GM21737 (cell line): ENCODE measurements around the gene GRB10.

Source experiments
- ATAC-seq: cut with Tn5 transposase; IDR thresholded peaks from one replicate; pipeline ENCODE4 v1.9.1; 2021; ENCODE audit warnings: mild to moderate bottlenecking, moderate library complexity; ENCODE audit not compliant: unreplicated experiment

The GRB10 gene

DNA sequence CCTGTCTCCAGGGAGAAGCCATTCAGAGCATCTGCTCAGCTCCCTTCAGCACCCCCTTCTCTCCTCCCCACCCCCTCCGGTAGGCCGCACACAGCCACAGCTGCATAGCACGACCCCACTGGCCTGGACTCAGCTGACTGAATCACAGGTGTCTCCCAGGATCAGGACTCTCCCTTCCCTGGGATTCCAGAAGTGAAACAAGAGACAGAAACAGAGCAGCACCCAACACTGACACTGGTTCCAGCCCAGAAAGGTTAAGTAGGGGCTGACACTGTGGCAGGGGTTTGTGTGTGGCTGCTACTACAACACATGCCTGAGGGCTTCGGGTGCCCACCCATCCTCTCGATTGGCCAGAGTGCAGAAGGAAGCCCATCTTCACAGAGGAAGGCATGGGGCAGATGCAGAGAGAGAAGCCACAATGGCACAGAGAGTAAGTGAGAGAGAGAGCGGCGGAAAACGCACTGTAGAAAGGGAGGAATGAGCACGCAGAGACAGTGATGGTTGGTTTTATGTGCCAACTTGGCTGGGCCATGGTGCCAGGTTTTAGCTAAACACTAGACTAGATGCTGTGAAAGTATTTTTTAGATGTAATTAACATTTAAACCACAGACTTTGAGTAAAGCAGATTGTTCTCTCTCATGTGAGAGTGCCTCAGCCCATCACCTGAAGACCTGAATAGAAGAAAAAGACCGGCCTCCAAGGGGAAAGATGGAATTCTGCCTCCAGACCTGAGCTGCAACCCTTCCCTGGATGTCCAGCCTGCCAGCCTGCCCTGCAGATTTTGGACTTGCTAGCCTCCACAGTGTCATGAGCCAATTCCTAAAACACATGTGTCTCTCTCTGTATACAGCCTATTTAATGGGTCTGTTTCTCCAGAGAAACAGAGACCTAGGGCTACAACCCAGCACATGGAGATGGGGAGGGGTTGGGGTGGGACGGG is 107.5 kb downstream of the GRB10 start:
- ATAC-seq, result no peak

- no peak for ATAC-seq
These were observed 108.4 kb downstream of the GRB10 start for GRCh38 chr7:50674299-50674698.

DNA sequence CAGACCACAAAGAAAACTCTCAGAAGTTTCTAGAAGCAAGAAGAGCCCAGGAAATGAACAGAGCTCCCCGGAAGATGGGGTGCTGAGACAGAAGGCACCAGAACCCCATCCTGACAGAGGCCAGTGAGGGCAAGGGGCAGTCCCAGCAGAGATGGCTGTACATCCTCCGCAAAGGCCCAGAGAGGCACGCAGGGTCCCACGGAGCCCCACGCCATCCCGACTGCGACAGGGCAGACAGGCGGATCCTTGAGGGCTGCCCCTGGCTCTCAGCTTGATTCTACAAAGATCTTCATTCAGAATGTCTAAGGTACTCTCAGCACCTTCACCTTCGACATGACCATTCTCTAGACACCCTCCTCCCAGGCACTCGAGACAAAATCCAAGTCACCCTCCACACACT is 109.6 kb downstream of the GRB10 start:
- ATAC-seq, result no peak

GRCh38 chr7:50672045-50672444 is 110.7 kb downstream of the GRB10 start:
- no peak for ATAC-seq

GRCh38 chr7:50671386-50671785 is 111.3 kb downstream of the GRB10 start:
- no peak for ATAC-seq

- ATAC-seq, result no peak
These were observed 112.8 kb downstream of the GRB10 start for GRCh38 chr7:50669890-50670289.

GRCh38 chr7:50667789-50668226 is 114.9 kb downstream of the GRB10 start:
- no peak for ATAC-seq

GRCh38 chr7:50667338-50667737 is 115.4 kb downstream of the GRB10 start:
- no peak for ATAC-seq

- ATAC-seq, result no peak
These were observed 116.6 kb downstream of the GRB10 start for GRCh38 chr7:50666124-50666496.

DNA sequence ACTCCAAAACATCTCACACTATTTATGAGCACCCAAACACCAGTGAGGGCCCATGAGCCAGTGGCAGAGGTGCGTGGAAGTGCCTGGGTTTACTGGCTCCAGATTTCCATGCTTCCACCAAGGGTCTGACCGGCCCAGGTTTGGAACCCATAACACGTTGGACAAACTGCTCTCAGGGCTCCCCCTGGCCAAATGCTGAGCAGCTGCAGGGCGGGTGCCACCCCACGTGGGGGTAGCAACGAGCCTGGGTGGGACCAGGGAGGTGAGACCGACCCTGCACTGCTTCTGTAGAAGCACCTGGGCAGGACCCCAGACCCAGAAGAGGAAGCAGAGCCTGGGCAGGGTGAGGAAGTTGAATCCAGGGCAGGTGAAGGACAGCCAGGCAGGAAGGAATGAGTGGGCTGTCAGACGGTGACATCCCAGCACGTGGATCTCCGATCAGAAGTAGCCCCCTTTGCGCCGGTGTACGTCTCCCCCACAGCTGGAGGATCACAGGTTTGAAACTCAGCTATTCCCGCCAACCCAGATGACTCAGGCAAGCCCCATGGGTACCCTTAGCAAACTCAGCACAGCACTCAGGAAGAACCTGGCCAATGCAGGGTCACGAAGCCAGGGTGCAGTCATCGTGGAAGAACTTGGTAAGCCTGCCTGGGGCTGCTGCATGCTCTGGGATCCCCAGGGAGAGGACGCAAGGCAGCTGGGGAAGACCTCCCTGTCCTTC is 117.1 kb downstream of the GRB10 start:
- no peak for ATAC-seq

DNA sequence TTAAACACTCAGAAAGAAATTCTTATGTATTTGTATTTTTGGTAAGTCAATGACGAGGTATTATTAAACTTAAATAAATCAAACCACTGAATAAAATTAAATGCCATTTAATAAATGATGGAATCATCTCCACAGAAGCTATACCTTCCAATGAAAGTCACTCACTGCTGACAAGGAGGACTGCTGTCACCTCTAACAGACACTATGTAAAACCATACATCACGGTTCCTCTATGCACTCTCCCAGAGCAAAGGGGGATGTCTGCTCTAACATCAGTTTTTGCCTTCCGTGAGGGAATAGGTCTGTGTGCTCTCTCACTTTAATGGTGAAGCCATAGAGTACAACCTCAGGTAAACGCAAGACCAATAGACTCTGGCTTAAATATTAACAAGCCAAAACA is 117.8 kb downstream of the GRB10 start:
- ATAC-seq, result no peak

DNA sequence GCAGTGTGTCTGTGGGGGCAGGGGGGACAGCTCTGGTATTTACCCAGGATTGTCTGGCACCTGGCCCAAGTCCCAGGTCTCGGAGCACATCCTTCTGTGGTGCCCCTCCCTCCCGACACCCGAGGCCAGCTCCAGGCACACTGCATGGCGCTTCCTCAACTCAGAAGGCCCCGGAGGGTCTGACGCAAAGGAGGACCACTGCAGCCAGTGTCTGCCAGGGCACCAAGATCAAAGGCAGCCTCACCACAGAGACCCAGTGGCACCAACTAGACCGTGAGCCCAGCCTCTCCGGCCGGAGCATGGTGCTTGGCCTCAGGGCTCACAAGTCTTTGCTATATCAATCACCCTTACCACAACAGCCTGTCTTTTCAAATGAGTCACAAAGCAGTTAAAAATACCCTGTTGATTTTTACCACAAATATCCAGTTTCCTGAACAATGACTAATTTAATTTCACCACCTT is 118.2 kb downstream of the GRB10 start:
- peak; percentile 47 for ATAC-seq

DNA sequence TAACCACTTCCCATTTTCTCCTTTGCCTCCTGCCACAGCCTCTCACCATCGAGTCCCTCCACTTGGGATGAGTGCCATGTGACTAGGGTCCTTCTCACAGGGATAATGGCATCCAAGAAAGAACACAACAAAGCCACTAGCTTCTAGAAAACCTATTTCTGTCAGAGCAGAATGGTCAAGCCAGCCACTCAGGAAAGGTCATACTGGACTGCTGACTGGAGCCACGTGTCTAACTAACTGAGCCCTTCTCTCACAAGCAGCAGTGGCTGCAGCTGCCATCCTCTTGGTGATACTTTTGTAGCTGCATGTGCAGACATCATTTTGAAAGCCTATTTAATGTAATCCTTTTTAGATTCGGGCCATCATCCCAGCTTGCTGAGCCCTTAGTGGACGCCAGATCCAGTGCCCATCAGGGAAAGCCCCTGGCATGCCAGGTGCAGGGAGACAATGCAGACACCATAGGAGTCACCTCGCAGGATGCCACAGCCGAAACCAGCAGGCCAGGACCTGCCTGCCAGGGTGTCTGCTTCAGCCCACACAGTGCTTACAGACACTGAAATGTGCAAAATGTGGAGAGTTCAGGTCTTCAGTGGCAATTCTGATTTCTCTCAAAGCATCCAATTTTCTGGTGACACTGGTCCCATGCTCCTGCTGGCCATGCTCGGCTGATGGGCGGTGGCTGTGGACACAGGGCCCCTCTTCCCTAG is 119.1 kb downstream of the GRB10 start:
- no peak for ATAC-seq

DNA sequence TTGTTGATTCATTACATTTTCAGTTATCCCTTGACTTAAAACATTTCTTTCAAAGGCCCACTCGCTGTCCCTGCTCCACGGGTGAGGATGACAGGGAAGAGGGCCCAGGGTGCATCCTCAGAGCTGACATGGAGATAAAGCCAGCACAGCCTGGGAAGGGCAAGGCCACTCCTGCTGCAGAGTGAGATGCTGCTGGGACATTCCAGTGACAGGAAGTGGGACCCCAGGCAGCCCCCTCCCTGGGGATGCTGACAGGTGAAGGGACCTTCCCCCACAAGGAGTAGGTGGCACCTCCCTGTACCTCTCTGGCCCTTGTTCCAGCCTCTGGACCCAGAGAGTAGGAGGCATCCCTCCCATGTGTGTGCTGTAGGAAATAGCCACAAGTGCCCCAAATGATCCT is 119.7 kb downstream of the GRB10 start:
- ATAC-seq, result no peak

DNA sequence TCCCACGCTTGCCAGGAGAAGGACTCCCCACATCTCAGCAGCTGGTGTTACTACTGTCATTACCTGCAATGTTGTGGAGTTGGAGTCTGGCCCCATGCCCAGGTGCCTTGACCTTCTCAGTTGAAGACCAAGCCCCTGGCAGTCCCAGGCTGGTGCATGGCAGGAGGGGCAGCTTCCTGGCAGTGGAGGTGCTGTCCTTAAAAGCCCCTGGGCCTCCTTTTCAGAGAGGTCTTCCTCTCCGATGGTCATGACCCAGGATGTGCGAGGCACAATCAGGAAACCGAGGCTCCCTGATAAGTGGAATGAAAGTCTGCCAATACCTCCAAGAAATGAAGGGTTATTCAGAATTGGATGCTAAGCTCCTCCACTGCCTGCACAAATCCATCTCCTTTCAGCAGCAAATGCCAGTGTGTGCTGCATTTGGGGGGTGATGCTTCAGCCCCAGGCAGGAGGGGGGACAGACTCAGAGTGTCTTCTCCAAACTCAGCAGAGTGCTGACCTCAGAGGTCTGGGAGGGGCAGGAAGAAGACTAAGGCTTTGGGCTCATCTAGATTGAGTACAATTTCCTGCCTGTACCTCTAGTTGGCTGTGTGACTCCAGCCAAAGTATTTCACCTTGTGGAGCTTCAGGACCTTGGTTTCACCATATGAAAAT is 120.5 kb downstream of the GRB10 start:
- no peak for ATAC-seq

GRCh38 chr7:50661345-50662040 is 121.2 kb downstream of the GRB10 start:
- peak; percentile 70 for ATAC-seq

DNA sequence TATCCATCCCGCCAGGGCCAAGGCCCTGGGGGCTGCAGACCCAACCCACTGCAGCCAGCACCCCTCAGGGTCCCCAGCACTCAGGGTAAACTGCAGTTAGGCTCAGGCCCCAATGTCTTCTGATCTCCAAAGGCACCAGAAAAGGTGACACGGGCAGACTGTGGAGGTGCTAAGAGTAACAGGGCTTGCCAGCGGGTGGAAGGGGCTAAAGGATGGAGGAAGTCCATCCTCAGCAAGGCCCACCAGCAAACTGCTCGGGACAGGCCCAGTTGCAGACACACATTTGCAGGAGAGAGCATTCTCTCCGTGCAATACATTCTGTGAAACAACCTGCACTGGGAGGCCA is 121.9 kb downstream of the GRB10 start:
- no peak for ATAC-seq

GRCh38 chr7:50660040-50660829 is 122.5 kb downstream of the GRB10 start:
- no peak for ATAC-seq

DNA sequence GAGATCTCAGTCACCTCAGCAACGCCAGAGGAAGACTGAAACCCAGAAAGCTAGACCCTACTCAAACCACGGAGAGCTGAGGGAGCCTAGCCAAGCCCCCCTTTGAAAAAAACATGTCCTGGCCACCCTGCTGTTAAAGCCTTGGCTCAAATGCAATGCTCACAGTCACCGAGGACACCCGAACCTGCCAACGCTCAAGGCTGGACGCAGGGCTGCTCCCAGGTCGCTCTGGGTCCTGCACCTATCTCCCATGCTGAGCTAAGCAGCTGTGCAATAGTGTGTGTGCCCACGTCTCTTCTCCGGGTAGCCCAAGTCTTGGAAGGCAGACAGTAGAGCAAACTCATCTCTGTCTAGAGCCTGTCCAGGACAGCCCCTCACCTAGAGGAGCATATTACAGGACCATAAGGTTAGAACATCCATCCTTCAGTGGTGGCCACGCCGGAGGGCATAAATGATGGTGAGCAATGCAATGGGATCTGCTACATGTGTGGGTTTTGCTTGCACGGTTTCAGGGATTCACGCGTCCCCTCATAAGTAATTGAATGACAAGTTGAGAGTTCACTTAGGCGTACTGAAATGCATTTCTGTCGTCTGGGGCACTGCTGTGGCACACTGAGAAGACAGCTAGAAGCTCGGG is 123.2 kb downstream of the GRB10 start:
- no peak for ATAC-seq
